NOMO-1 (cell line): ENCODE data around the gene LHFPL2.
A peak's percentile ranks its signal among the peaks of the same experiment; 100 is the strongest.
"Not testable (repeated sequence)": the region's sequence is repeated elsewhere in the genome, so short reads cannot be mapped to it uniquely, and the experiment has no call there.

Experiments
- DNase-seq, 2 experiments: peaks; one replicate each; lab custom pipeline; 2025; ENCODE audit not compliant: unreplicated experiment in 2 of 2; lab: John Stamatoyannopoulos, UW

Gene LHFPL2

GRCh38 chr5:78624011-78624541, 24.5 kb downstream of the LHFPL2 start:
- DNase-seq, result no peak

DNA sequence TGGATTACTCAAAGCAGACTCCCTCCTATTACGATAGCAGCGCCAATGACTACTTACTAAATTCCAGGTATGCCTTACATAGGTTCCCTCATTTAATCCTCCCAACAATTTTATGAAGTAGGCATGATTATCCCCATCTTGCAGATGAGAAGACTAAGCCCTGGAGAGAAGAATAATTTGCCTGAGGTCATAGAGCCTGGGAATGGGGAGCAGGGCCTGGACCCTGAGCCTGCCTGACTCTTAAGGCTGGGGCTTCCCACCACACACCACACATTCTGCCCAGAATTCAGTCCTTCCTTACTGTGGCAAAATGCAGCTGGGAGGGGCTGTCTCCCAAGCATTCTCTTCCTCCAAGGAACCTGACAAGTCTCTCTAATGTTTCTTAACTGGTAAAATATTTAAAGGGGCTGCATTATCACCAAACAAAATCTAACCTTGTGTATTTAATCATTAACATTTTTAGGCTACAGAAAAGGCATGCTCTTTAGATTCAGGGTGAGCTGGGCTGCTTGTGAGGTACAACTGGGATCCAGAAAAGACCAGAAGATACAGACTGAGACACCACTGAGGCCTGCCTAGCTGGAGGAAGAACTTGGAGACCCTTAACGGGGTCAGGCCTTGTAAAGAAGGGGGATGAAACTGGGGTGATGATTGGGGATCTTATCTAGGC, 26.1 kb downstream of the LHFPL2 start:
- DNase-seq, result no peak

DNA sequence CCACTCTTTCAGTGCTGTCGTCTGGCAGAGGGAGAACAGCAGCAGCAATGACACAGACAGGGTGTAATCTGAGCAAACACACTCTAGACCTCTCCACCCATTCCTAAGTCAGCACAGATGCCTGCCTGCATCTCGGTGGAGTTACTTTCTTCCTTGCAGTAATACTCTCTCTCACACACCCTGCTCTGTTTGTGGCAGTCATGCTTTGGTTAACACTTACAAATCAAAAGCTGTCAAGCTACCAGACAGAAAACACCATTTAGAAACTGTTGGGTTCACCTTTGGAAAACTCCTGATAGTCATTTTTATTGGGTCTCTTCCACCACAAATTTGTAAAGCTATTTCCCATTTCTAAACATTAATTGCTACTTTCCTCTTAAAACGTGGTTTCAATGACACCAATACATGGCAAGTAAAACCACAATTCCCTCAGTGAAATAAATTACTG, 27.3 kb downstream of the LHFPL2 start:
- DNase-seq, result peak; percentile 60 to 75

DNA sequence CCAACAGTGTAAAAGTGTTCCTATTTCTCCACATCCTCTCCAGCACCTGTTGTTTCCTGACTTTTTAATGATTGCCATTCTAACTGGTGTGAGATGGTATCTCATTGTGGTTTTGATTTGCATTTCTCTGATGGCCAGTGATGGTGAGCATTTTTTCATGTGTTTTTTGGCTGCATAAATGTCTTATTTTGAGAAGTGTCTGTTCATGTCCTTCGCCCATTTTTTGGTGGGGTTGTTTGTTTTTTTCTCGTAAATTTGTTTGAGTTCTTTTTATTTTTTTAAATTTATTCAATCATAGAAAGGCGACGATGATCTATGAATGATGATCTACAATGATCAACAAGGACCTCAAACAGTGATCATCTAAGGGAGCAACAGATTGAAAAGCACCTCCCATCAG, 28.5 kb downstream of the LHFPL2 start:
- DNase-seq, result not testable (repeated sequence)

DNA sequence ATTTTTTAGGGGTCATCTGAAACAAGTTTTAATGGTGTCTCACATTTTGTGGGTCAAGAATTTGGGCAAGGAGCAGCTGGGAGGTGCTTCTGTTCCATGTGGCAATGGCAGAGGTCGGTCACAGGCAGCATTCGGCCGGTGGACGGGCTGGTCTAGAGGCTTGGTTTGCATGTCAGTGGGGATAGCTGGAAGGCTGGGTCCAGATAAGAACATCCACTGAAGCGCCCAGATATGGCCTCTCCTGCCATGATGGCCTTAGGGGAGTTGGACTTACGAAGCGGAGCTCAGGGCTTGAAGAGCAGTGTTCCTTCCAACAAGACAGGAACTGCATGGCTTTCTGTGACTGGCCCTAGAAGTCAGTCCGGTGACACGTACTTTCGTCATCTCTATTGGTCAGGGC, 30.3 kb downstream of the LHFPL2 start:
- no peak for DNase-seq

DNA sequence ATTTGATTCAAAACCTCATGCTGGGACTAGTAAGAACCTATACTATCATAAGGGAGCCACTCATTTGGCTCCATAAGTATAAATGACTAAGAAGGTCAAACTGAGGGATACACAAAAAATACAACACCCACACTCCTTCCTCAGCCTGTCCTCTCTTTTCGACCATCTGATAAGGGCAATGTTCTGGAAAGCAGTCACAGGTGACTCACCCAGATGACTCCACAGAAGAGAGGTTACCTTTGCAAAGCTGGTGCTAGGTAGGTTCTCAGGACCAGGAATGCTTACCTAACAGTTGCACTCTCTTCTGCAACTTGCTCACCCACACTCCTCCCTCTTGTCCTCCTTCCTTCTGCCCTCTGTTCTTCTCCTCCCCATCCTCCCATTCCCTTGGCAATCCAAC, 32.9 kb downstream of the LHFPL2 start:
- DNase-seq, result no peak

- no peak for DNase-seq
Measured at GRCh38 chr5:78614816-78615215, 33.8 kb downstream of the LHFPL2 start.

DNA sequence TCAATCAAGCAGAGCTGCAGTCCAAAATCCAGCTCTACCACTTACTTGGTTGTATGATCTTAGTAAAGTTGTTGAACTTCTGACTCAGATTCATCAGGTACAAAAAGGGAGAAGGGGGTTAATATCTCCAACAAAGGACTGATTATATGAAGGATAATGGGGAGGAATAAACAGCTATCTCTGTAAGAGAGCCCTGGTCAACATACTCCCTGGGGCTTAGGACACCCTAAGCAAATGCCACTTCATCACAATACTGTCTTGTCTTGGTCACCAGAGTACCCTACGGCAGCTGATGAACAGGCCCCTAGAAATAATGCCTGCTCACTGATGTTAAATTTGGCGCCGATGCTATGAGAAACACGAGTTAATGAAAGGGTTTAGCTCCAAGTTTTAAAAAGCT, 34.8 kb downstream of the LHFPL2 start:
- no peak for DNase-seq

DNA sequence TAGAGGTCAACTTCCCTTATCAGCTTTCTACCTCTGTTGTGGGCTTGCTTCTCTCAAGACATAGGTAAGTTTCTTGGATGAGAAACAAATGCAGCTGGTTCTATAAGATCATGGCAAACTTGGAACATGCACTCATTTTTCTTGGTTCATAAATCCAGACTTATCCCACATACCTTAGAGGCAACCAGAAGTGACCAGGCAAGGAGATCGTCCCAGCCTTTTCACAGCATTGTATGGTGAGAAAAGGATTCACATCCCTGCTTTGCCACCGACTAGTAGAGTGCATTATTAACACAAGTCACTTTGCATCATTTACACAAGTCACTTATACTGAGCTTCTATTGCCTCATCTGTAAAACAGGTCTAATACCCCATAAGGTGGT, 35.4 kb downstream of the LHFPL2 start:
- DNase-seq, result no peak

GRCh38 chr5:78612227-78613150, 36.1 kb downstream of the LHFPL2 start:
- DNase-seq, result no peak

DNA sequence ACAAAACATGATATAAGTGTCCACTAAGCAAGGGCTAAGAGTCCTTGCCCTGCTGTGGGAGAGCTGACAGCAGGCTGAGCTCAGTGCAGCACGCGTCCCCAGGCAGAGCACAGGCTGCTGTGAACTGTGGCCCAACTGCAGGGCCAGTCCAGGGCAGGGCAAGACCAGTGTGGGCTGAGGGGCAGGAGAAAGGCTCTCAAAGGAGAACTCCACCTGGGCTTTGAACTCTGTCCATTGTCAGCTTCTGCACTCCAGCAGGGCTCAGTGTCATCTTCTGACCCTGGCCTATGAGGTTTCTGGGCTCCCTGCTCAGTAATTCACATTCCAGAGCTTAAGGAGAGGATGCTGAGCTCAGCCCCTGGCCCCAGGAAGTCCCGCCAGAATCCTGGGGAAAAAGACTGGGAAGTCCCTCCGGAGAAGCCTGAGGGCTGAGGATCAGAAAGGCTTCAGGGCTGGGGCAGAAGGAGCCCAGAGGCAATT, 37.4 kb downstream of the LHFPL2 start:
- no peak for DNase-seq

DNA sequence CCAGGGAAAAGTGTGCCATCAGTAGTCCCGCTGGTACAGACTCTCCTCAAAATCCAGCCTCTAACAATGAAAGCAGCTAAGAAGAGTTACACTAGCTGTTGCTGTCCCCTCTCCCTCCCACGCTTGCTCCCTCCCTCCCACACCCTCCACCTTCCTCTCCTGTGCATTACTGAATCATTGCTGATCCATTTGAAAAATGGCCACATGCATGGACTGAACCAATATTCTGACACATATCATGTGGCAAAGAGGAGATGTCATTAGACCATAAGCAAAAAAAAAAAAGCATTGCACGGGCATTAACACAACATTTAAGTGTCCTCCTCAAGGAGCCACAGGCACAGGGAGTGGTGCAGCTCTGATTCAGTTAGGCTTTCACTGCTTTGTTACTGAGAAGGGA, 37.9 kb downstream of the LHFPL2 start:
- no peak for DNase-seq

DNA sequence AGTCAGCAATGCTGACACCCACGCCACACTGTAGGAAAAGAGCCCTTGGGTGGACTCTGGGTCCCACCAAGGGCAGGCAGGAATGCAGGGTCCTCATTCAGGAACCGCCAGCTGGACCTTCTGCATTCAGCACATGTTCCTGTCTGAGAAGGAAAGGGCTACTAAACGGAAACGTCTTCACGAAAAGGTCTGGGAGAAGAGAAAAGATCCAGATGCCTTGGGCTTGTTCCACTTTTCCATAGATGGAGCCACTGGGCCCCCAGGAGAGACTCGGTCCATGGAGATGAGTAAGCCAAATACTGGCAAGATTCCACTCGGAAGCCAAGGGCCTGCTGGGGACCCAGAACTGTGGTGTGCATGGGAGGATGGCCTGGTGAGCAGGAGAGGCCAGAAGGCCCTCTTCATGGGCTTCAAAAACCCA, 38.4 kb downstream of the LHFPL2 start:
- DNase-seq, result no peak

DNA sequence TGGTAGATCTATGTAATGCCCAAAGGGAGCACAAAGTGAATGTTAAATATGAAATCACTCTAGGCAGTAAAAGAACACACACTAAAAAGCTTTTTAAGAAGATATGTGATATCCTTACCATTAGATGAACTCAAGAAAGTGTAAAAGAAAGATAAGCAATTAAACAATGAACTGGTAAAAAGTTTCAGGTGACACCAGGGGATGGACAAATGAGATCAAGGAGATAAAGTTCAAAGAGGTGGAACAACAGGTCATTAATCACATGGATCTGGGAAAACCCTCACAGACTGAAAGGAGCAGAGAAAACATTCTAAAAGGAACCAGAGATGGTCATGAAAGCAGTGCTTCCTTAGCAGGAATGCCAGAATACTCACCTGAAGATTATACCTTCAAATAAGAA, 40.7 kb downstream of the LHFPL2 start:
- DNase-seq, result no peak

GRCh38 chr5:78606241-78606640, 42.3 kb downstream of the LHFPL2 start:
- no peak for DNase-seq

- DNase-seq, result no peak
Measured at GRCh38 chr5:78605611-78606010, 43.0 kb downstream of the LHFPL2 start.

GRCh38 chr5:78604689-78605285, 43.8 kb downstream of the LHFPL2 start:
- DNase-seq, result no peak

DNA sequence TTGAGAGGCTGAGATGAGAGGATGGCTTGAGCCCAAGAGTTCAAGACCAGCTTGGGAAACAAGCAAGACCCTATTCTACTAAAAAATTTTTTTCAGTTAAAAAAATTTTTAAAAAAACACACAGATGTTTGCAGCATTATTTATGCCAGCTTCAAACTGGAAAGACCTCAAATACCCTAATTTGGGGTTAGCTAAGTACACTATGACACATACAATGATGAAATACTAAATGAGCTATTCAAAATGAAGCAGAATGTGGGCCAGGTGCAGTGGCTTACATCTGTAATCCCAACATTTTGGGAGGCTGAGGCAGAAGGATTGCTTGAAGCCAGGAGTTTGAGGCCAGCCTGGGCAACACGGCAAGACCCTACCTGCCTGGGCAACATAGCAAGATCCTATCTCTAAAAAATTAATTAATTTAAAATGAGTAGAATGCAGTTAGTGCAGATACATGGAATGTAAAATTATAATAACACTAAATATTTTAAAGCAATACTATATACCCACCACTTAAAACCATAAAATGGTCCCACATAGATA, 44.9 kb downstream of the LHFPL2 start:
- no peak for DNase-seq

DNA sequence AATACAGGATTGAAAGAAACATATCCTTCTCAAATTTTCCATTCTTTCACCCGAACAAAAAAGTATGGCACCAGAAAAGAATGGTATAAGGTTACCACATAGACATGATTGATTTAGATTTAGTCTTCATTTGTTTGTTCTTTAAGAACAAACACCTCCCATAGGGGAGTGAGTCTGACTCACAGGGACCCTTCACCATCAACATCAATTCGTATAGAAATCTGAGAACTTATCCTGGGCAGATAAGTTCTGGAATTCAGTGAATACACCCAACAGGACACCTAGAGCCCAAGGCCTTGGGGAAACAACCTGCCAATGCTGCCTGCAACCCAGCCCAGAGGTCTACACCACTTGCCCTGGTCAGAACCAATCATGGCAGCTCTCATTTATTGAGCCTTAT, 46.2 kb downstream of the LHFPL2 start:
- DNase-seq, result no peak

DNA sequence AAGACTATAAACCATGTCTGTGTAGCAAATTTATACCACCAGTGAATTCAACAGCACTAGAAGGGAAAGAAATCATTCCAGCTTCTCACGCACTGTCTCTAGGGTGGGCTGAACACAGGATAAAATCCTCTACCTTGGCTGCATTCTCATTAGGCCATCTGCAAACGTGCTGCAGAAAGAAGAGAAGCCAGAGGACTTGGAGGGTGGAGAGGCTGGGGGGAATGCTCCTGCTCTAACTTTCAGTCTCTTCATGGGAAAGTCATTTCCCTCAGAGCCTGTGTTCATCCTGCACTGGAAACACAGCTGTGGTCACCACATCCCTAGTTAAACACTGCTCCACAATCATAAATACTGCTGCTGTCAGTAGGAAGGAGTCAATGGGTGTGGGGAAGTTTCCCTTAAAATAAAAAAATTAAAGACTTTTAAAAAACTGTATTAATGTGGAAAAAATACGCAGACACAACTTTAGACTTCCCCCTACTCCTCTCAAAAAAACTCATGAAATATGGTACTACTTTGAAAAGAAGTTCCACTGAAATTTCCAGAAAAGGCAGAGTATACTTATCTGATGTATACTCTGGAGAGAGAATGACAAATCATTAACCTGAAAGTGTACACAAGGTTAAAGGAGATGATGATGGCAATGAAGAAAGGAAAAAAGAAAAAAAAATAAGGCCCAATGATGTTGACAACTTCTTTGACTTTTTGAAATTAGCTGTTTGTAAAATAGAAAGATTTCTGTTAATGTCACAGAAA, 46.8 kb downstream of the LHFPL2 start:
- DNase-seq, result no peak
